MCF 10A (cell line): Measurements from ENCODE around the gene DNAJC30. TPM values are rescaled to one million over a fixed set of nuclear protein-coding genes. Genes with fewer than 3 reads are reported as not detected.

ENCODE experiments used
- BruUV-seq: library from RNA; stranded (reverse); fragments of 400-500 nt; replicated peaks from 2 replicates; lab custom pipeline; 2021; lab: Mats Ljungman, UMichigan
- CTCF ChIA-PET: fragments of 300-600 bp; sonication (Branson Sonifier 250); formaldehyde crosslinking; extraction: SDS; loops from one replicate; lab custom pipeline; 2021; ENCODE audit warnings: antibody characterized with exemption, inconsistent platforms; lab: Yijun Ruan, JAX
- POLR2A ChIA-PET: fragments of 300-600, 350-650 bp; sonication (Branson Sonifier 250); formaldehyde crosslinking; extraction: SDS; loops from one replicate; lab custom pipeline; 2020; ENCODE audit warnings: antibody characterized with exemption, inconsistent platforms; lab: Yijun Ruan, JAX
- DNase-seq: peaks from one replicate; pipeline ENCODE4 v3.0.0-alpha.2; 2018; ENCODE audit not compliant: unreplicated experiment
- H3K27ac Mint-ChIP-seq: one replicate; pipeline ENCODE4 v1.8.0; 2022; ENCODE audit warnings: mild to moderate bottlenecking, low read depth, mixed read lengths; ENCODE audit not compliant: unreplicated experiment
- H3K27me3 Mint-ChIP-seq: one replicate; pipeline ENCODE4 v1.8.0; 2022; ENCODE audit warnings: mixed read lengths; ENCODE audit not compliant: insufficient read depth, unreplicated experiment
- H3K36me3 Mint-ChIP-seq: one replicate; pipeline ENCODE4 v1.8.0; 2022; ENCODE audit warnings: mild to moderate bottlenecking, moderate library complexity, mixed read lengths; ENCODE audit not compliant: insufficient read depth, unreplicated experiment
- H3K4me1 Mint-ChIP-seq: one replicate; pipeline ENCODE4 v1.8.0; 2022; ENCODE audit warnings: mixed read lengths; ENCODE audit not compliant: insufficient read depth, unreplicated experiment
- H3K4me3 Mint-ChIP-seq: one replicate; pipeline ENCODE4 v1.8.0; 2022; ENCODE audit warnings: mild to moderate bottlenecking, moderate library complexity, mixed read lengths; ENCODE audit not compliant: unreplicated experiment
- H3K9me3 Mint-ChIP-seq: one replicate; pipeline ENCODE4 v1.8.0; 2022; ENCODE audit warnings: mixed read lengths; ENCODE audit not compliant: unreplicated experiment
- intact Hi-C: fragments of 100-400 bp; cut with micrococcal nuclease; formaldehyde crosslinking; loops from 2 replicates; pipeline ENCODE4 v1.14.1; 2022
- total RNA-seq: library from RNA; stranded (reverse); gene quantifications from 2 replicates; pipeline ENCODE4 v1.2.3, GENCODE V29; 2022
- TF ChIP-seq, protein P1 (sequence below): fragments of 200-600 bp; IDR thresholded peaks from one replicate; pipeline ENCODE4 v1.8.0; 2022; ENCODE audit warnings: antibody characterized with exemption, mild to moderate bottlenecking; ENCODE audit not compliant: unreplicated experiment

Gene DNAJC30
- total RNA-seq, 1 experiment from 2014 or later, result 11.4 TPM

DNA sequence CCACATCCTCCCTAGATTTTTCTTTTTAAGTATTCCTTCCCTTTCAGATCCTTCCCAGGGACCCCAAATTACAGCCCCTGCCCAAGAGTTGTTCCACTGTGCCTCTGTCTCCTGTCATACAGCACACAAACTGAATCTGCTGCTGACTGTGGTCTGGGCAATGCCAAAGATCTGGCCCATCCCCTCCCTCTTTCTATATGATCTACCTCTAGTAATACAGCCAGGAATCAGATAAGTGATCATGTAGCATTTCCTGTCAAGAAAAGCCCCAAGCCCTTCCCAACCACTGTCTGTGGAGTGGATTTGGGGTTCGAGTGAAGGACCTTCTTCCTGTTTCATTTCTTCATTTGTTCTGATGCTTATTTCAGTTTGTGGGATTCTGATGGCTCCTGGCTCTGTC is 29.5 kb upstream of the DNAJC30 start:
- Mint-ChIP-seq H3K4me3 (no peak overlapping the region), H3K27ac (no peak overlapping the region), H3K4me1 (peaks cover 17% of the 10 kb centered on the region), H3K36me3 (peaks cover 9% of the 10 kb centered on the region), H3K27me3 (no peaks in the 10 kb centered on the region), H3K9me3 (no peaks in the 10 kb centered on the region)
- CTCF ChIA-PET, result interaction anchor here (0.6 to 2.3 kb wide), 2 partner anchors 11 to 99 kb away, joined by 4 to 14 read pairs; no protein-coding TSS in a partner anchor
- POLR2A ChIA-PET, result interaction anchor here (0.7 to 1.1 kb wide), 2 partner anchors 13 kb away, joined by 3 to 4 read pairs; no protein-coding TSS in a partner anchor
- TF ChIP-seq, protein P1, sequence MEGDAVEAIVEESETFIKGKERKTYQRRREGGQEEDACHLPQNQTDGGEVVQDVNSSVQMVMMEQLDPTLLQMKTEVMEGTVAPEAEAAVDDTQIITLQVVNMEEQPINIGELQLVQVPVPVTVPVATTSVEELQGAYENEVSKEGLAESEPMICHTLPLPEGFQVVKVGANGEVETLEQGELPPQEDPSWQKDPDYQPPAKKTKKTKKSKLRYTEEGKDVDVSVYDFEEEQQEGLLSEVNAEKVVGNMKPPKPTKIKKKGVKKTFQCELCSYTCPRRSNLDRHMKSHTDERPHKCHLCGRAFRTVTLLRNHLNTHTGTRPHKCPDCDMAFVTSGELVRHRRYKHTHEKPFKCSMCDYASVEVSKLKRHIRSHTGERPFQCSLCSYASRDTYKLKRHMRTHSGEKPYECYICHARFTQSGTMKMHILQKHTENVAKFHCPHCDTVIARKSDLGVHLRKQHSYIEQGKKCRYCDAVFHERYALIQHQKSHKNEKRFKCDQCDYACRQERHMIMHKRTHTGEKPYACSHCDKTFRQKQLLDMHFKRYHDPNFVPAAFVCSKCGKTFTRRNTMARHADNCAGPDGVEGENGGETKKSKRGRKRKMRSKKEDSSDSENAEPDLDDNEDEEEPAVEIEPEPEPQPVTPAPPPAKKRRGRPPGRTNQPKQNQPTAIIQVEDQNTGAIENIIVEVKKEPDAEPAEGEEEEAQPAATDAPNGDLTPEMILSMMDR, result no peak
- no TSS peak for BruUV-seq
- intact Hi-C loops, result no loop called here
- no peak for DNase-seq

DNA sequence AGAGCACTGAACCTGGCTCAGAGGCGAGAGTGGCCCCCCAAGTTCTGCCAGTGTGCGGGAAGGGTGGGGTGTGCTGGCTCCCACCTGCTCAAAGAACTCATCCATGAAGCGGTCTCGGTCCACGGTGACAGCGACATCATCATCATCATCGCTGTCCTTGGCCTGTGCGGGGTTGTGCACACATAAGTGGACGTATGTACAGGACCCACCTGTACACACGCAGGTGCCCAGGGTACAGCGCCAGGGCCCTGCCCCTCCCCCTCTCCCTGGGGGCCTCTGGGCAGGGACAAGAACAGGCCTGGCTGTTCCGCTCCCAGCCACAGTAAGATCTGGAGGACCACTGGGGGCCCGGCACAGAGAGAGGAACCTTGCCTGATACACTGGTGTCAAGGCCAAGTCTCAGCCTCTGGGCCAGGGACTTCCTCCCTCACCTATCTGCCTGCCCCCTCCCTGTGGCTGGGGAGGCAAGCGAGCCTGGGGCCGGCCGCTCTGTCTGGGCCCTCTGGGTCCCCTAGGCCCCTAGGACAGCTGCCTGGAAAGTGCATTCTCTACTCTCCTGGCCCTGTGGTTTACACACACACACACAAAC is 25.8 kb upstream of the DNAJC30 start:
- intact Hi-C loops, result no loop called here
- no TSS peak for BruUV-seq
- Mint-ChIP-seq H3K4me3 (no peak overlapping the region), H3K9me3 (no peaks in the 10 kb centered on the region), H3K4me1 (peaks cover 25% of the 10 kb centered on the region), H3K36me3 (peaks cover 27% of the 10 kb centered on the region), H3K27me3 (no peaks in the 10 kb centered on the region), H3K27ac (no peak overlapping the region)
- ChIA-PET CTCF (interaction anchor here (0.7 to 1.1 kb wide), 3 partner anchors 11 to 16 kb away, joined by 3 to 5 read pairs (median 4); no protein-coding TSS in a partner anchor), POLR2A (interaction anchor here (0.7 kb wide), 1 partner anchor 124 kb away, joined by 3 read pairs; no protein-coding TSS in a partner anchor)
- TF ChIP-seq, protein P1, result no peak
- no peak for DNase-seq

DNA sequence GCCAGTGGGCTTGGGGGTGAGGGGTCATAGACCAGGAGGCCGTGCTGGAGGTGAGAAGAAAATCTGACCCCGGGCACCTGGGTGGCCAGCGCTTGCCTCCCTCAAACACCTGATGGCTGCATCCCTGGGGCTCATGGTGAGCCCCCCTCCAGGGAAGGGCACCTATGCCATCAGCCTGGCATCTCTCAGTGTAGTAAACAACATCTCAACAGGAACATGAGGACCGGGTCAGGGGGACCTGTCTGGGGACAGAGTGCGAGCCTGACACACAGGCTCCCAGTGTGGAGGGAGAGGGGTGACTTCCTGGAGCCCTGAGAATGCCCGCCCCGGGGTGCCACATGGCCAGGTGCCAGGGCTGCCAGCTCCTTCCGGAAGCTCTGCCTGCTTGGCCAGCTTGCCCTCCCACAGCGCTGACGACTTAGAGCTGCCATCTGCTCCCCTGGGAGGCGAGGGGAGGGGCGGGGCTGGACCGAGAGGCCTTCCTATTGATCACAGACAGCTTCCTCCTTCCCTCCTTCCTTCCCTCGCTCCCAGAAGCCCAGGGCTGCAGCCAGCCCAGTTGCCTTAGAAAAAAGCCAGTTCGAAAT is 23.9 kb upstream of the DNAJC30 start:
- no TSS peak for BruUV-seq
- ChIA-PET POLR2A (interaction anchor here (0.8 to 2.4 kb wide), 4 partner anchors 8 to 27 kb away, joined by 3 to 18 read pairs (median 5); no protein-coding TSS in a partner anchor), CTCF (interaction anchor here (0.6 to 1.8 kb wide), 5 partner anchors 7 to 160 kb away, joined by 3 to 5 read pairs (median 3); no protein-coding TSS in a partner anchor)
- intact Hi-C loops, result no loop called here
- Mint-ChIP-seq H3K4me1 (peaks cover 20% of the 10 kb centered on the region), H3K4me3 (peak overlapping the region; percentile 33), H3K36me3 (peaks cover 34% of the 10 kb centered on the region), H3K9me3 (no peaks in the 10 kb centered on the region), H3K27me3 (no peaks in the 10 kb centered on the region), H3K27ac (no peak overlapping the region)
- DNase-seq, result peak; percentile 84
- TF ChIP-seq, protein P1, result no peak
